Measurements from ENCODE around the gene PIGQ. TPM values are rescaled to one million over a fixed set of nuclear protein-coding genes. Genes with fewer than 3 reads are reported as not detected.

The PIGQ gene
- total and polyA plus RNA-seq, 2 of the 8 experiments (the other 6 are each of a cell fraction or from before 2014, with no cell fraction given) = 36.0 to 49.2 TPM

GRCh38 chr16:536746-537145 lies 33.0 kb upstream of the PIGQ start (continued):
- no peak for TF ChIP-seq CTCF (IDR thresholded peaks at IDR 0.05; ENCODE audit: control extremely low read depth in 1 of 3, insufficient read depth in 1 of 3, low read depth in 1 of 3, low read length in 3 of 3)
- no peak for TF ChIP-seq JUND (IDR thresholded peaks at IDR 0.05; ENCODE audit: low read length)
- no peak for TF ChIP-seq BRCA1 (IDR thresholded peaks at IDR 0.05; ENCODE audit: low read depth, low read length)
- no peak for TF ChIP-seq CHD1 (IDR thresholded peaks at IDR 0.05; ENCODE audit: low read depth, low read length)
- no peak for TF ChIP-seq EP300 (IDR thresholded peaks at IDR 0.05; ENCODE audit: borderline replicate concordance in 1 of 2, low read depth in 2 of 2, low read length in 2 of 2)
- TF ChIP-seq RBBP5 (IDR thresholded peaks at IDR 0.05; ENCODE audit: borderline replicate concordance, low read depth, low read length) = no peak
- no peak for TF ChIP-seq YY1 (IDR thresholded peaks at IDR 0.05; ENCODE audit: low read depth, low read length)
- no peak for TF ChIP-seq SAP30 (IDR thresholded peaks at IDR 0.05; ENCODE audit: insufficient read depth, insufficient replicate concordance, low read length)
- no peak for TF ChIP-seq TEAD4 (IDR thresholded peaks at IDR 0.05; ENCODE audit: low read depth, low read length)

All from H1 (cell line).